G401 (cell line): ENCODE data around the gene FOXP1. TPM values are rescaled to one million over a fixed set of nuclear protein-coding genes. Genes with fewer than 3 reads are reported as not detected.
A peak's percentile ranks its signal among the peaks of the same experiment; 100 is the strongest.

Experiments
- DNase-seq: peaks from one replicate; pipeline ENCODE4 v3.0.0-alpha.2; 2015; ENCODE audit warnings: low spot score
- in situ Hi-C: cut with HindIII; loops from 2 replicates; pipeline ENCODE4 v1.10.0; 2016; ENCODE audit warnings: low sequenced_read_pairs, mixed read lengths
- total RNA-seq: library from RNA; depleted of rRNA; stranded (reverse); fragments of >200 nt; shearing (Covaris generic); gene quantifications from 2 replicates; pipeline ENCODE4 v1.2.3, GENCODE V29; 2014

Gene FOXP1
- total RNA-seq, 1 experiment from 2014 or later: 9.7 TPM

- in situ Hi-C loops: no loop called here
- peak; percentile 82 for DNase-seq
These were observed 13.0 kb downstream of the FOXP1 start for GRCh38 chr3:71570546-71570945.

DNA sequence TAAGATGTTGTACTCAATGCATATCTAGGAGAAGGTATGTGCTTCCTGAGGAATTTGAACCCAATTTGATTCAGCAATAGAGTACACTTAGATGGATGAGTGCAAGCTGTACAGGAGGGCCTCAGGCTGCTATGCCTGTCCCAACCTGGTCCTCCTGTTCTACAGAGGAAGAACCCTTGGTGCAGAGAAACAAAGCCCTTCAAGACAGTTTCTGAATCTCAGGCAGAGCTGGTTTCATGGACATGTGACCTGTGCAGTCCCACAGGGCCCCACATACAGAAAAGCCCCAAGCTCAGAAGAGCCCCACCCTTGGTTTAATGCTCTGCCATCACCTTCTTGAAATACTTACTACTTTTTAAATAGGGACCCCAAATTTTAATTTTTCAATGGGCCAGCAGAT lies 15.3 kb downstream of the FOXP1 start:
- in situ Hi-C loops: no loop called here
- no peak for DNase-seq

DNA sequence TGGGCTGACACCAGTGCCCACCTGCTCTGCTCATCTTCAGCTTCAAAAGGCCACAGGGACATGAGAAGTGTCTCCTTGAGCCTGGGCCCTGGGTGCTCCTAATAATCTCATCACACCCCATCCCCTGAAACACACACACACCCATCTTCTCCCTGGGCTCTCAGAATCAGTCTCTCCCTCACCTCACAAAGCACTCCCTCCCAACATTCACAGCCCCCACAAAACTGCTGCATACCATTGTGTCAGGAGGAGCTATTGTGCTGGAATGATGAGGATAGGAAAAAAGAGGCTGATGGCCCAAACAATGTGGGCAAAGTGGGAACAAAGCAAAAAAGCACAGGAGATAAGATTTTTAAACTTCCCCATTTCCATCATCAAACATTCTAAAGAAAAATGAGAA lies 16.8 kb downstream of the FOXP1 start:
- no peak for DNase-seq
- in situ Hi-C loops: no loop called here

- DNase-seq: no peak
- in situ Hi-C loops: no loop called here
These were observed 17.6 kb downstream of the FOXP1 start for GRCh38 chr3:71565976-71566375.

DNA sequence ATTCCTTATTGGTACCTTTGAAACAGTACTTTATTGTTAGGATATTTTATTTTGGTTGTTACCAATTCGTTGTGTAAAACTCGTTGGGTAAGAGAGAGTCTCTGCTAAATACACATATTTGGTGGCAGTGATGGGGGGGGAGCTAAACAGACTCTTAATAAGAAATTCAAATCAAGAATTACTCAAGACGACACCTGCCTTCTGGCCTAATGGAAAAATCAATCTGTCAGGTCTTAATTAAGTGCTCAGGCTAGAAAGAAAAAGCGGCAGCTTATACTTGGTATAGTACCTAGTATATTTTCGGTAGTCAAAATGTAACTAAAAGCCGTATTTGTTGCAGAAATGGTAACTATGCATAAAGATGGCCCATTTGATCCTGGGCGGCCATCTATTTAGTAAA lies 18.2 kb downstream of the FOXP1 start:
- in situ Hi-C loops: no loop called here
- DNase-seq: no peak

DNA sequence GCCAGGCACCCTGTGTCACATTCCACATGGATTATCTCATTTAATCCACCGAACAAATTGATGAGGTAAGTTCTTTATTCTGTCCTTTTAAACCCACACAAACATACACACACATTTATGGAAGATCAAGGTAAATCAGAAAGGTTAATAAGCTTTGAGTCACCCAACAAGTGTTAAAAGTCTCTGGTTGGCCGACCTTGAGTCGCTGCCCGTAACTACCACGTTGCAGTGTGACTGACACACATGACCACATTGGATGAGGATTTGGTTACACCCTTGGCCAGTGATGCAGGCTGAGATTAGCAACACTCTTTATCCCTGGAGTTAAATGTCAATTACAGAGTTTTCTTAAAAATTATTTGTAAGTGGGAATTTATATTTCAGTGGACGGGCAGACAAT lies 19.2 kb downstream of the FOXP1 start:
- in situ Hi-C loops: no loop called here
- DNase-seq: no peak

DNA sequence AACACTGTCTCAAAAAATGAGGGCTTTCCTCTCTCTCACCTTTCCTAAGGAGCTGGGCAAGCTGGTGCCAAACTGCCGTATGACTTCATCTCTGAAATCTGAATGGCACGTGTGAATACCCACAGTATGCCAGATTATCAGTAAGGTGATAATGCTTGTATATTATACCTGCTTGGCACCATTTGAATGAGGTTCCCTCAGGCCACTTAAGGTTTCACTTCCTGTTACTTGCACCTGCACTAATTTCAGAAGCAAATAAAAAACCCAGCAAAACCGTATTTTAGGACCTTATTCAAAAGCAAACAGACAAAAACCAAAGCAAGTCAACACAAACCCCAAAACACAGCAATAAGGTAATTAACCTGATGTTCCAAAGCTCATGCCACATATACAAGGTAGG lies 19.7 kb downstream of the FOXP1 start:
- in situ Hi-C loops: no loop called here
- no peak for DNase-seq

- no peak for DNase-seq
- in situ Hi-C loops: no loop called here
These were observed 20.6 kb downstream of the FOXP1 start for GRCh38 chr3:71562938-71563337.

DNA sequence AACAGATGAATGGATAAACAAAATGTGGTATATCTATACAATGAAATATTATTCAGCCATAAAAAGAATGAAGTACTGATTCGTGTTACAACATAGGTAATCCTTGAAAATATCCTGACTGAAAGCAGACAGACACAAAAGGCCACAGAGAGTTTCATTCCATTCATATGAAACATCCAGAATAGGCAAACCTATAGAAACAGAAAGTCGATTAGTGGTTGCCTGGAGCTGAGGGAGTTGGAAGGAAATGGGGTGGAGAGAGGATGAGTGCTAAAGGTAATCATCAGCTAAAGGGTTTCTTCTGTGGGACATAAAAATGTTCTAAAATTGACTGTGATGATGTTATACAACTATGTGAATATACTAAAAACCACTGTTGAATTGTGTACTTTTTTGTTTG lies 22.9 kb downstream of the FOXP1 start:
- in situ Hi-C loops: no loop called here
- no peak for DNase-seq

- DNase-seq: no peak
- in situ Hi-C loops: no loop called here
These were observed 23.9 kb downstream of the FOXP1 start for GRCh38 chr3:71559578-71560162.

GRCh38 chr3:71559021-71559420 lies 24.5 kb downstream of the FOXP1 start:
- in situ Hi-C loops: no loop called here
- no peak for DNase-seq

DNA sequence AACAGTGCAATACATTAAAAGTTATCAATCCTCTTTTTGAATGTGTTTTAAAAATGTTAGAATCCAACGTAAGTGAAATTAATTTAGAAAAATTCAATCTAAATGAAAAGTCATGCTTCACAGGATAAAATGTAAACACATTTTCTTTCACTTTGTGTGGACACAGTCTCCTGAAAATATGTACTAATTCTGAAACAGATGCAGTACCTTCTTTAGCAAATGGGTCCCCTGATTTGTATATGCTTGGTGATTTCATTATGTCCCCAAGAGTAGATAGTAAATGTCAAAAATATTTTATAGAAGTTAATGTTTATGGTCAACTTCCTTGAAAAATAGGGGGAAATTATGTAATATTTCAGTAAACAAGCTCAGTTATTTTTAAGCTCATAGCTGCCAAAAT lies 28.9 kb downstream of the FOXP1 start:
- no peak for DNase-seq
- in situ Hi-C loops: no loop called here

GRCh38 chr3:71551311-71551919 lies 32.1 kb downstream of the FOXP1 start:
- DNase-seq: no peak
- in situ Hi-C loops: no loop called here

GRCh38 chr3:71549951-71550350 lies 33.6 kb downstream of the FOXP1 start:
- DNase-seq: no peak
- in situ Hi-C loops: no loop called here

DNA sequence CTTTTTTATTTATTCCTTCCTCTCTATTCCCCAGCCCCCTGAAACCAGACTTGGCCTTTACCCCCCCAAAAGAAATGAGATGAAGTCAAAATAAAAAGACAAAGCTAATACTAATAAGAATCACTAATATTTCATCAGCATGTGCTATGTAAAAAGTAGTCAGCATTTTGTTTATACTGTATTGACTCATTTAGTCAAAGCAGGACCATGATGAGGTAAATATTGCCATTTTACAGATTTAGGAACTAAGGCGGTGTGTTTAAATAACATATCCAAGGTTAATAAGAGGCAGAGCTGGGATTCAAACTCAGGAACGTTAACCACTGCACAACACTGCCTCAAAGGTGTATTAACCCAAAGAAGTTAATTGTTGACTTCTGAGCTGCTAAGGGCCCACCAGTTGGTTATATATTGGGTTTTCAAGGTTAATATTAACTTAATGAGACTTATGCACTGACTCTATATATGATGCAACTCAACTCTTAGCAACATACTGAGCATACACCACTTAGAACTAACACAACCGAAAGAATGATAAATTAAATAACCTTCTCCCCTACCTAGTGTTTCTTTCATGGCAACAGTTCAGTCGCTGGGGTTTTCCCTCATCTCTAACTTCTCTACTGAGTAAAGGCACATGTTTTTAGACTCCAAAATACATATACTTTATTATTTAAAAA lies 34.7 kb downstream of the FOXP1 start:
- DNase-seq: no peak
- in situ Hi-C loops: no loop called here

GRCh38 chr3:71547249-71548198 lies 36.0 kb downstream of the FOXP1 start:
- no peak for DNase-seq
- in situ Hi-C loops: no loop called here

DNA sequence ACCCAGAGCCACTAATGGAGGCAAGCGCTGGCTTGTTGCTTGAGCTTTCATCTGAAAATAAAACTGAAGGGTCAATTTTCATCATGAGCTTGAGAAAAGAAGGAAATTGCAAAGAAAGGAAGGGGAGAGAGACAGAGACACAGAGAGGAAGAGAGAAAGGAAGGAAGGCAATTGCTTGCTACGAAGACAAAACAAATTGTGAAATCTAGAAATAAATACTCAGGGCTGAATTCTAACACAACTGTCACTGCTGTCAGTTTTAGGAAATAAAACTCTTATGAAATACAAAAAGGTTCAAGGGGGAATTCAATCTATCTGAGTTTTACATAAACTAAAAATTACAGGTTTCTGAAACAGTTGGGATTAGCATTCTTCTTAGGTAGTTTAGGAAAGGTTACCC lies 36.7 kb downstream of the FOXP1 start:
- DNase-seq: no peak
- in situ Hi-C loops: no loop called here

DNA sequence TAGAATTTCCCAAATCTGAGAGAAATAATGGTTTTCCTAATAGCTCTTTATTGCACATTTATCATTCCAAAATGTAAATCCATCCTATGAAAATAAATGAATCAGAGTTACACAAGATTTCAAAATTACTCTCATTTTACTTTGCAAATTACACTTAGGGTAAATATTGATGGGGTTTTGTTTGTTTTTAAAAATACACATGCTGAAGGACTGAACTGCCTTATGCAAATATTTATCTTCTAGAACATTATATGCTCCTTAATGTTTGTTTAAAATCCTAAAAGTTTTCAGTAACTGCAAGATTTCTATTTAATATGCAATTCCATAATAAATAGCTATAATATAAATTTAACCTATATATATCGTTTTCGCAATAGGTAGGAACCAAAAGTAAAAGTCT lies 38.2 kb downstream of the FOXP1 start:
- in situ Hi-C loops: no loop called here
- no peak for DNase-seq

DNA sequence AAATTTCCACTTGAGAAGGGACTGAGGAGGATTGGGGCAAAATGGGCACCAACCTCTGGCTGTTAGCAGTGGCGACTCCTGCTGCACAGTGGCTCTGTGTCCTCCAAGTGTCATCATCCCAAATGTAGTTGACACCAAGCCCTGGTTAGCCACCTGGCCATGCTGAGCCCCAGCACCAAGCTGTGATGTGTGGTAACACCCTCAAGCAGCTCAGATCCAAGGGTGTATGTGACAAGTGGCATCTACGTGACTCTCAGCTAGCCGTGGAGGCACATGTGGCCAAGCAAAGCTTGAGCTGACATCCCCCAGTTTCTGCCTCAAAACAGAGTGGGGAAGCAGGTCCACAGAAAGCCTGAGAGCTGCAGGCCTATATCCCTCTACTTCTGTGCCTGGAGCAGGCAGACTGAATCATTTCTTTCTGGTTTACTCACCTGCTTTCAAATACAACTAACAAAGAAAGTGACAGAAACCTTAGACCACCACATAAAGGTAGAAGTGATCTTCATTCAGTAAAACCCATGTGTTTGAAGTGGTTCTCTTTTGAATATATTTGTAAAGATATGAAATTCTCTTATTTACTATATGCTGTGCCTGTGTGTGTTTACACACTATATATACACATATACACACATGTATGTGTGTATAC lies 40.0 kb downstream of the FOXP1 start:
- in situ Hi-C loops: no loop called here

More for the DNA sequence above, 40.0 kb downstream of the FOXP1 start:
- peak; percentile 56 for DNase-seq
